KBM-7 (cell line): Measurements from ENCODE around the gene NT5C.
A peak's percentile ranks its signal among the peaks of the same experiment; 100 is the strongest.
"Not testable (repeated sequence)": the region's sequence is repeated elsewhere in the genome, so short reads cannot be mapped to it uniquely, and the experiment has no call there.

Experiments used
- DNase-seq: peaks from one replicate; pipeline ENCODE4 v3.0.0-alpha.2; 2015
- in situ Hi-C: fragments of 300-500 bp; cut with MboI; formaldehyde crosslinking; loops from 2 replicates; pipeline ENCODE4 v1.14.3; 2020; ENCODE audit warnings: low sequenced_read_pairs, low pct_unique_long_range_greater_than_20kb, mixed read lengths

NT5C gene

DNA sequence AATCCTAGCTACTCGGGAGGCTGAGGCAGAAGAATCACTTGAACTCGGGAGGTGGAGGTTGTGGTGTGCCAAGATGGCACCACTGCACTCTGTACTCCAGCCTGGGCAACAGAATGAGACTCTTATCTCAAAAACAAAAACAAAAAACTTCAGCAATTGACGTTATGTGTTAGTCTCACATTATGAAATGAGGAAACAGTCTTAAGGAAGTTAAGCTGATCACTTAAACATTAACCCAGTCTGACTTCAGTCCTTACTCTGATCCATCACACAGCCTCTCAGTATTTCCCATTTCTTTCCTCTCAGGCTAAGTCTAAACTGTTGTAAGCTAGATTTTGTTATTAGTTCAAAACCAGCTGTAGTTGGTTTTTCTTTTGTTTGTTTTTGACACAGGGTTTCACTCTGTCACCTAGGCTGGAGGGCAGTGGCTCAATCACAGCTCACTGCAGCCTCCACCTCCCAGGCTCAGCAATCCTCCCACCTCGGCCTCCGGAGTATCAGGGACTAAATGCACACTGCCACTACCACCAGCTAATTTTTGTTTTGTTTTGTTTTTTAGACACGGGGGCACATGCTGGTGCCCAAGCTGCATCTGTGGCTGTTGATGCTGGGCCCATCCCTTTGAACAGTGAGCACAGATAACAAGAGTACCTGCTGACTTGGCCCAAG lies 16.5 kb upstream of the NT5C start:
- no peak for DNase-seq
- in situ Hi-C loops = no loop called here

- in situ Hi-C loops = no loop called here
- no peak for DNase-seq
Measured at GRCh38 chr17:75146592-75146991, 15.1 kb upstream of the NT5C start.

- in situ Hi-C loops = no loop called here
- no peak for DNase-seq
Measured at GRCh38 chr17:75144816-75145512, 13.4 kb upstream of the NT5C start.

GRCh38 chr17:75142236-75142971 lies 10.9 kb upstream of the NT5C start:
- in situ Hi-C loops = no loop called here
- DNase-seq = no peak

GRCh38 chr17:75138519-75138918 lies 7.0 kb upstream of the NT5C start:
- in situ Hi-C loops = no loop called here
- DNase-seq = no peak

GRCh38 chr17:75137762-75138161 lies 6.2 kb upstream of the NT5C start:
- in situ Hi-C loops, DNase-seq: not testable (repeated sequence)

GRCh38 chr17:75135946-75136345 lies 4.4 kb upstream of the NT5C start:
- in situ Hi-C loops = no loop called here
- no peak for DNase-seq

- in situ Hi-C loops = no loop called here
- DNase-seq = no peak
Measured at GRCh38 chr17:75135452-75135851, 3.9 kb upstream of the NT5C start.

- in situ Hi-C loops, DNase-seq: not testable (repeated sequence)
Measured at GRCh38 chr17:75133607-75134347, 2.2 kb upstream of the NT5C start.

- no peak for DNase-seq
- in situ Hi-C loops = no loop called here
Measured at GRCh38 chr17:75133001-75133400, 1.5 kb upstream of the NT5C start.

DNA sequence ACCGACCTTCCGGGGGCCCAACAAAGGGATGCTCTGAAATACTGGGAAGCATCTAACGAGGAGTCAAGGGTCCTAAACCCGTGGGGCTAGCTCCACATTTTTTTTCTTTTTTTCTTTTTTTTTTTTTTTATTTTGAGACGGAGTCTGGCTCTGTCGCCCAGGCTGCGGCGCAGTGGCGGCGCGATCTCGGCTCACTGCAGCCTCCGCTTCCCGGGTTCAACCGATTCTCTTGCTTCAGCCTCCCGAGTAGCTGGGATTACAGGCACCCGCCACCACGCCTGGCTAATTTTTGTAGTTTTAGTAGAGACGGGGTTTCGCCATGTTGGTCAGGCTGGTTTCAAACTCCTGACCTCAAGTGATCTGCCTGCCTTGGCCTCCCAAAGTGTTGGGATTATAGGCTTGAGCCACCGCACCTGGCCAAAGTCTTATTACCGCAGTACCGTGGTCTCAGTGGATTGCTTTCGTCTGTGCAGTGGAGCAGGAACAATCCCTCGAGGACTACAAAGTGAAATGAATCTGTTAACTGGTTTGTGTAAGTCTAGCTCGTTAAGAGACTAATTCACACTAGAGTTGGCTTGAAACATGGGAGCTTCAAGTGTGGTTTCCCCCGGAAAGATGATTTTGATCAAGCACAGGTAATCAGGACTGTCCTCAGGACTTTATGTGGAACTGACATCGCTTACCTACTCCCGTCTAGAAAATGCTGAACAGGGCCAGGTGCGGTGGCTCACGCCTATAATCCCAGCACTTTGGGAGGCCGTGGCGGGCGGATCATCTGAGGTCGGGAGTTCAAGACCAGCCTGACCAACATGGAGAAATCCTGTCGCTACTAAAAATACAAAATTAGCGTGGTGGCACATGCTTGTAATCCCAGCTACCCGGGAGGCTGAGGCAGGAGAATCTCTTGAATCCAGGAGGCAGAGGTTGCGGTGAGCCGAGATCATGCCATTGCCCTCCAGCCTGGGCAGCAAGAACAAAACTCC lies 767 bp upstream of the NT5C start:
- DNase-seq, in situ Hi-C loops: not testable (repeated sequence)

GRCh38 chr17:75130632-75131277 lies 787 bp downstream of the NT5C start:
- DNase-seq = peak; percentile 80
- in situ Hi-C loops = no loop called here

GRCh38 chr17:75130059-75130631 lies 1.4 kb downstream of the NT5C start:
- in situ Hi-C loops = no loop called here

DNA sequence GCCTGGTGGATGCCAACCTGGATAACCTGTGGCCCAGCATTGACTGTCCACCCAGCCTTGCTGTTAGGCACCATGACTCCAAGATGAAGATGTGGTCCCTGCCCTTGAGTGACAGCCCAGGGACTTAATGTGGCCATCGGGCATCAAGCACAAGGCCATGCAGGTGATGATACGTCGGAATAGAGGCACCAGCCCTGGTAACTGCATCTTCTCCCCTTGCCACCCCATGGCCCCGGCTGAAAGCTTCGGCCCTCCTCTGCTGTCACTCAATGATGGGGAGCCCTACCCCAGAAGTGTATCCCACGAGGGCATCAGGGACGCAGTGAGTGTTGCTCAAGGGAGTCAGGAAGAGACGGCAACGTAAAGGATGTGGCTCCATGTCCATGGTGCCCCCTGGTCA lies 2.0 kb downstream of the NT5C start:
- no peak for DNase-seq
- in situ Hi-C loops = no loop called here

More at GRCh38 chr17:75130059-75130631, 1.4 kb downstream of the NT5C start:
- no peak for DNase-seq

- in situ Hi-C loops = no loop called here
Measured at GRCh38 chr17:75128694-75129505, 2.6 kb downstream of the NT5C start.

DNA sequence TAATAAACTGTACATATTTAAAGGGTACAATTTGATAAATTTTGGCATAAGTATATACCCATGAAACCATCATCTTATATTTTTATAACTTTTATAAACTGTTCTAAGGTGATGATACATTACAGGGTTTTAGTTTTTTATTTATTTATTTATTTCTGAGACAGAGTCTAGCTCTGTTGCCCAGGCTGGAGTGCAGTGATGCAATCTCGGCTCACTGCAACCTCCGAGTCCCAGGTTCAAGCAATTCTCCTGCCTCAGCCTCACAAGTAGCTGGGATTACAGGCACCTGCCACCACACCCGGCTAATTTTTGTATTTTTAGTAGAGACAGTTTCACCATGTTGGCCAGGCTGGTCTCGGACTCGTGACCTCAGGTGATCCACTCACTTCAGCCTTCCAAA lies 3.6 kb downstream of the NT5C start:
- DNase-seq, in situ Hi-C loops: not testable (repeated sequence)

More at GRCh38 chr17:75128694-75129505, 2.6 kb downstream of the NT5C start:
- no peak for DNase-seq

GRCh38 chr17:75126954-75127353 lies 4.6 kb downstream of the NT5C start:
- DNase-seq = no peak
- in situ Hi-C loops = no loop called here
